MV-4-11 (cell line): Measurements from ENCODE around the gene GRK6.
"Not testable (repeated sequence)": the region's sequence is repeated elsewhere in the genome, so short reads cannot be mapped to it uniquely, and the experiment has no call there.

ENCODE experiments used
- DNase-seq: peaks from one replicate; lab custom pipeline; 2025; lab: John Stamatoyannopoulos, UW

GRK6 gene

GRCh38 chr5:177470759-177471536 lies 44.5 kb downstream of the GRK6 start:
- no peak for DNase-seq

GRCh38 chr5:177471610-177472356 lies 45.3 kb downstream of the GRK6 start:
- no peak for DNase-seq

GRCh38 chr5:177472460-177473442 lies 46.3 kb downstream of the GRK6 start:
- DNase-seq: no peak

- no peak for DNase-seq
Measured at GRCh38 chr5:177473443-177474001, 47.0 kb downstream of the GRK6 start, which contains the start of gene DBN1. Gene DBN1 (minus strand): TSS chr5:177473634. CDS start chr5:177473521, 113 bp downstream.

- DNase-seq: no peak
Measured at GRCh38 chr5:177474002-177474476, 47.6 kb downstream of the GRK6 start.

- DNase-seq: no peak
Measured at GRCh38 chr5:177474846-177475562, 48.5 kb downstream of the GRK6 start.

GRCh38 chr5:177475563-177476427 lies 49.3 kb downstream of the GRK6 start:
- DNase-seq: no peak

- DNase-seq: no peak
Measured at GRCh38 chr5:177476531-177477233, 50.2 kb downstream of the GRK6 start.

GRCh38 chr5:177477701-177478477 lies 51.4 kb downstream of the GRK6 start:
- no peak for DNase-seq

GRCh38 chr5:177478711-177479646 lies 52.5 kb downstream of the GRK6 start:
- DNase-seq: peak; percentile 96

- peak; percentile 98 for DNase-seq
Measured at GRCh38 chr5:177479774-177480173, 53.3 kb downstream of the GRK6 start.

- no peak for DNase-seq
Measured at GRCh38 chr5:177482359-177482795, 55.9 kb downstream of the GRK6 start.

GRCh38 chr5:177483042-177483441 lies 56.6 kb downstream of the GRK6 start:
- no peak for DNase-seq

- DNase-seq: no peak
Measured at GRCh38 chr5:177483994-177484901, 57.8 kb downstream of the GRK6 start.

GRCh38 chr5:177484902-177485549 lies 58.5 kb downstream of the GRK6 start:
- no peak for DNase-seq

- DNase-seq: not testable (repeated sequence)
Measured at GRCh38 chr5:177485753-177486152, 59.3 kb downstream of the GRK6 start.
